HG03103 (cell line): ENCODE results near the gene LETM1.

ENCODE experiments used
- ATAC-seq: cut with Tn5 transposase; IDR thresholded peaks from one replicate; pipeline ENCODE4 v1.9.1; 2021; ENCODE audit warnings: low read depth; ENCODE audit not compliant: unreplicated experiment

LETM1 gene

GRCh38 chr4:1767061-1767769, 88.7 kb downstream of the LETM1 start:
- ATAC-seq = no peak

GRCh38 chr4:1766106-1767060, 89.6 kb downstream of the LETM1 start:
- no peak for ATAC-seq

- ATAC-seq = no peak
These were observed 90.4 kb downstream of the LETM1 start for GRCh38 chr4:1765409-1766072.

GRCh38 chr4:1764670-1765069, 91.3 kb downstream of the LETM1 start:
- ATAC-seq = no peak

GRCh38 chr4:1763550-1764080, 92.3 kb downstream of the LETM1 start:
- ATAC-seq = no peak

GRCh38 chr4:1763070-1763549, 92.8 kb downstream of the LETM1 start:
- ATAC-seq = no peak

- ATAC-seq = no peak
These were observed 93.5 kb downstream of the LETM1 start for GRCh38 chr4:1762264-1763010.
